Epidermal melanocyte (primary cell): ENCODE results near the gene FSD1L.

ENCODE experiments used
- DNase-seq: peaks from one replicate; pipeline ENCODE4 v3.0.0; 2011; ENCODE audit warnings: low spot score; ENCODE audit not compliant: insufficient read length

FSD1L gene

GRCh38 chr9:105447814-105448812 is at the start of gene FSD1L:
Gene FSD1L (plus strand): TSS chr9:105448034. CDS start chr9:105448221, 187 bp downstream.
- peak; percentile 69 for DNase-seq

GRCh38 chr9:105399117-105399516 is 48.7 kb upstream of the FSD1L start:
- DNase-seq: no peak

DNA sequence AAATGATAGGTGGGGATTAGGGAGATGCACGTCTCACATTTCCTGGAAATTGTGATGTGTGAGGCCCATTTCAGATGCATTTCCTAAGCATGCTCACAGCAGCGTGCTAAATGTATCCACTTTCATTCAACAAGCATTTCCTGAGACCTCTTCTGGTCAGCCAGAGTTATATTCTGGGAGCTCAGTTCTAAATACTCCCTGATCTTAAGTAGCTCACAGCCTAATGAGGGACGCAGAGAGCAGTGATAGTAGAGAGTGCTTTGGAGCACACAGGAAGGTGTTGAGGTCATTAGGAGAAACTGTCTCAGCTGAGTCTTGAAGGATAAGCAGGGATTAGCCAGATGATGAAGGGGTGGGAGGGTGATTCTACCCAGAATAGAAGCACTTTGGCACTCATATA is 46.2 kb upstream of the FSD1L start:
- no peak for DNase-seq

GRCh38 chr9:105403552-105404248 is 44.1 kb upstream of the FSD1L start:
- no peak for DNase-seq

DNA sequence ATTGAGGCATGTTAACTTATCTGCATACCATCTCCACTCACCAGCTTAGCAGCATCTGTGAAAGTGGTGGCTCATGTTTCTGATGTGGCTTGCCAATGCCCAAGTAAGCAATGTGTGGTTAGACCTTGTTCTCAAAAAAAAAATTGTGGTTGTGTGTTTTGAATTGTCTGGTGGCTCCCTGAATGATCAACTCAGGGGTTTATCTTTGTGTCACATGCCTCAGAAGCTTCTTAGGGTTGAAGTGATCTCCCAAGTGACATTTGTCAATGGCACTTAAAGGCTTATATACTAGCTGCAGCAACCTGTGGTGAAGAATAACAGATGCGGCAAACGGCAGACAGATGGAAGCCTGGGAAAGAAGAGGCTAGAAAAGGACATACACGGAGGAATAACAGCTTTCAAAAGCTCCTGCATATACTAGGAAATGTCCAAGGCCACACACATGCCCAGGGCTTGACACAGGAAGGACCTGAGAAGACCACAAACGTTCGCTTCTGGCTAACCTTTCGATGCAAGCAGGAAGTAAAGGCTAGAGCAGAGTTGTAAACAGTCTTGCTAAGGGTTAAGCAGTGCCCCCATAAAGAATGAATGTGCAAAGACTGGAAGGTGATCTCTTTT is 42.2 kb upstream of the FSD1L start:
- DNase-seq: no peak

GRCh38 chr9:105406369-105406768 is 41.5 kb upstream of the FSD1L start:
- no peak for DNase-seq

- DNase-seq: peak; percentile 43
Measured at GRCh38 chr9:105413525-105413924, 34.3 kb upstream of the FSD1L start.

DNA sequence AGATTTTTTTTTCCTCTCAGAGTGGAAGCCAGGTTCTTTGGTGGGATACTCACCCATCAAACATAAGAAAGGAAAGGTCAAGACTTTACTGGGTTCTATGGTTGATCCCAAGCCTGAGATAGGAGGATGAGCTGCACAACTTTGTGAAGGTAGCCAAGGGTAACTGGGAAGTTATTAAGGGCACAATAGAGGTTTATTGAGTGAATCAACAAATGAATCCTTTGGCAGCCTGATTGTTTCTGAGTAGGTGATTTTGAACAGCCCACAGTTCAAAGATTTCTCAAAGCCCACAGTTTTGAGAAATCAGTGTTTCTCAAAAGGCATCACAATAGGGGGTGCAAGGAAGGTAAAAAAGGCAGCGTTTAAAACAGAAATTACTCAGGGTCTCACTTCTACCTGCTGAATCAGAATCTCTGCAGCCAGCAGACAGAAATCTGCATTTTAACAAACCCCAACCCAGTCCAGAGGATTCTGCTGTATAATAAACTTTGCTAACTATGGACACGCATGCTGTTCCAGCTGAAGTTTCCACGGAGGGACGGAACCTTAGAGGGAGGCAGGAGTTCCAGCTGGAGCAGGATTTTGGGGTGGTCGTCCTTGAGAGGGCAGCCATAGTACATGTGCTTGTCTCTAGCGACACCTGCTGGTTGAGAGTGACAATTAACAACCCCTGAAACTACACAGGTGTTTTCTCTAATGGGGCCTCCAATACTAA is 32.7 kb upstream of the FSD1L start:
- no peak for DNase-seq

GRCh38 chr9:105415662-105415980 is 32.2 kb upstream of the FSD1L start:
- DNase-seq: no peak

DNA sequence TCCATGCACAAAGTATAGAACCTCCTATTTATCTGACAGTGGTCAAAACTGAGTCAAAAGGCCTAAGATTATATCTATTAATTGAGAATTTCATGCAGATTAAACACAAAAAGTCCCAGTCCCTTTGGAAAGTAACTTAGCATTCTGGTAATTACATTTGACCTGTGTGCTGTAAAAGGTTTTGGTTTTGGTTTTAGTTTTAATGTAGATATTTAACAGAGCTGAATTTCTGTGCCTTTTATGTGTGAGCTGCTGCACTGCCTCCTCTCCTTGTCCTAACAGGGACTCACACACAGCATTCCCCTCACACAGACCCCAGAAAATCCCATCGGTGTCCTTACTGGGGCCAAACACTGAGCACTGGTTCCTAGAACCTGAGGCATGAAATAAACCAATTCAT is 31.0 kb upstream of the FSD1L start:
- DNase-seq: no peak

- no peak for DNase-seq
Measured at GRCh38 chr9:105418588-105419500, 29.0 kb upstream of the FSD1L start.

DNA sequence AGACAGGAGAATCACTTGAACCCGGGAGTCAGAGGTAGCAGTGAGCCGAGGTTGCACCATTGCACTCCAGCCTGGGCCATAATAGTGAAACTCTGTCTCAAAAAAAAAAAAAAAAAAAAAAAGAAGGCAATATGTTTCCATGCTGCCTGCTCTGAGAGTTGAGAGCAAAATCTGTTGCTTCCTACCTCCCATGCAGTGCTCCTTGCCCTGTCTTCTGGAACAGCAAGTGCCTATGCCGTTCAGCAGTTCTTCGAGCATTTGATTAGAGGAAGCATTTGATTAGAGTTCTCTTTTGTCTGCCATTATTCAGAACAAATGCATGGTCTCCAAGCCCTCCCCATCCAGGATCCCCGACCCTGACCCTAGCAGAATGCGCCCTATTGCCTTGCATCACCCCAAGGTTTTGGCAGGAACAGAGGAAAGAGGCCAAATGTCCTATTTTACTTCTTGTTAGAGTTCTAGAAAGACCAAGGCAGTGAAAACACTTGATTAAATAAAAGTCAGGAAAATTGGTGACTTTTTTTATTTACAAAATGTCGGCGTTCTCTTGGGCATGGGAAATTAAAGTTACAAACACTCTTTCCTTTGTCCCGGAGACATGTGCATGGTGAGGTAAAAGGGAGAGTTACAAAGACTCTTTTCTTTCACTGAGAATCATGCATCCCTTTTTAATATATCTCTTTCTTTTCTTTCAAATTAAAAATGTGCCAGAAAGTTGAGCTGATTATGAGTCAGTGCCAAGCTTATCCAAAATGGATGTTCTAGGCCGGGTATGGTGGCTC is 27.8 kb upstream of the FSD1L start:
- peak; percentile 37 for DNase-seq

GRCh38 chr9:105421154-105421553 is 26.7 kb upstream of the FSD1L start:
- DNase-seq: no peak

GRCh38 chr9:105421864-105422263 is 26.0 kb upstream of the FSD1L start:
- no peak for DNase-seq

- DNase-seq: no peak
Measured at GRCh38 chr9:105425816-105426433, 21.9 kb upstream of the FSD1L start.

DNA sequence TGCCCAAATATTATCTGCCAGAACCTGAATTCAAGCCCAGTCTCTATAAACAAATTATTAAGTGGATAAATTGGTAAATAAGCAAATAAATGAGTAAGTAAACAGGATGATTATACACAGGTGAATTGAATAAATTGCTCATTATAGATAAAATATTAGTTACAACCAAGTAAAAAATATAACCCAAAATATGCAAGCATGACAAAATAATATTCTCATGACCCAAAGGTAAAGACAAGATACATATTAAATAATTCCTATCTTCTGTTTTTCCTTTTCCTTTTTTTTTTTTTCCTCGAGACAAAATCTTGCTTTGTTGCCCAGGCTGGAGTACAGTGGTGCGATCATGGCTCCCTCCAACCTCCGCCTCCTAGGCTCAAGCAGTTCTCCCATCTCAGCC is 21.2 kb upstream of the FSD1L start:
- DNase-seq: no peak

DNA sequence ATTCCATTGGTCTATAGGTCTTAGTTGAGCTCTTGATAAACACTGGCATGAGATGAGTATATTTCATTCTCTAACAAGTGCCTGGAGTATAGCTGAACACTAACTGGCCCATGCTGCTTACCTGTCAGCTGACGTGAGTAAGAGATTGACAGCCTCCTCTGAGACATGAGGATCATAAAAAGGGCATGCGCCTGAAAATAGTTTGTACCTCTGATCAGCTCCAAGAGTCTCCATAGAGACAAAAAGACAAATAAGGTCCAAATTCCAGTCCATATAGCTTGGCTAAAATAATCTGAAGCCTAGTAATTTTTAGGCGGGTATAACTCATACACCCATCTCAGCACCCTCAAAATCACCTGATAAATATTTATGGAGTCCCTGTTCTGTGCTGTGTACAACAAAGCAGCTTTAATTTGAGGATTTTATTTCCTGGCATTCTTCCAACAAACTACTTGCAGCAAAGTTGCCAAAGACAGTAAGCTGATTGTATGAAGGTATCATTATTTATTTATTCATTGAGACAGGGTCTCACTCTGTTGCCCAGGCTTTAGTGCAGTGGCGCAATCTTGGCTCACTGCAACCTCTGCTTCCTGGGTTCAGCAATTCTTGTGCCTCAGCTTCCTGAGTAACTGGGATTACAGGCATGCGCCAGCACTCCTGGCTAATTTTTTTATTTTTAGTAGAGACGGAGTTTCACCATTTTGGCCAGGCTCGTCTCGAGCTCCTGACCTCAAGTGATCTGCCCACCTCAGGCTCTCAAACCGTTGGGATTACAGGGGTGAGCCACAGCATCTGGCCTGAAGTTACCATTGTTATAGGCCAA is 16.2 kb upstream of the FSD1L start:
- no peak for DNase-seq

GRCh38 chr9:105432247-105432842 is 15.5 kb upstream of the FSD1L start:
- DNase-seq: no peak
